ENCODE results near the gene VMP1.

Gene VMP1

GRCh38 chr17:59745040-59745439 lies 37.6 kb downstream of the VMP1 start:
- no peak for TF ChIP-seq TEAD4 (IDR thresholded peaks at IDR 0.05)
- no peak for TF ChIP-seq TCF12 (IDR thresholded peaks at IDR 0.05; ENCODE audit: low read depth)
- no peak for TF ChIP-seq USF1 (IDR thresholded peaks at IDR 0.05)
- TF ChIP-seq TAF1 (IDR thresholded peaks at IDR 0.05; ENCODE audit: low read depth), result no peak
- TF ChIP-seq REST (IDR thresholded peaks at IDR 0.05; ENCODE audit: low read depth), result no peak
- TF ChIP-seq FOXM1 (IDR thresholded peaks at IDR 0.05; ENCODE audit: borderline replicate concordance, low read depth), result no peak
- TF ChIP-seq ZBTB7A (IDR thresholded peaks at IDR 0.05; ENCODE audit: low read depth), result no peak
- no peak for TF ChIP-seq MAX (IDR thresholded peaks at IDR 0.05)
- TF ChIP-seq CEBPB (IDR thresholded peaks at IDR 0.05), result no peak
- TF ChIP-seq EGR1 (IDR thresholded peaks at IDR 0.05), result no peak
- no peak for TF ChIP-seq EP300 (IDR thresholded peaks at IDR 0.05; ENCODE audit: borderline replicate concordance)
- no peak for TF ChIP-seq RAD21 (IDR thresholded peaks at IDR 0.05; ENCODE audit: low read depth)
- no peak for TF ChIP-seq CREB1 (IDR thresholded peaks at IDR 0.05; ENCODE audit: low read depth)
- no peak for TF ChIP-seq YY1 (IDR thresholded peaks at IDR 0.05; ENCODE audit: low read depth)
- no peak for TF ChIP-seq NFIC (IDR thresholded peaks at IDR 0.05)

DNA sequence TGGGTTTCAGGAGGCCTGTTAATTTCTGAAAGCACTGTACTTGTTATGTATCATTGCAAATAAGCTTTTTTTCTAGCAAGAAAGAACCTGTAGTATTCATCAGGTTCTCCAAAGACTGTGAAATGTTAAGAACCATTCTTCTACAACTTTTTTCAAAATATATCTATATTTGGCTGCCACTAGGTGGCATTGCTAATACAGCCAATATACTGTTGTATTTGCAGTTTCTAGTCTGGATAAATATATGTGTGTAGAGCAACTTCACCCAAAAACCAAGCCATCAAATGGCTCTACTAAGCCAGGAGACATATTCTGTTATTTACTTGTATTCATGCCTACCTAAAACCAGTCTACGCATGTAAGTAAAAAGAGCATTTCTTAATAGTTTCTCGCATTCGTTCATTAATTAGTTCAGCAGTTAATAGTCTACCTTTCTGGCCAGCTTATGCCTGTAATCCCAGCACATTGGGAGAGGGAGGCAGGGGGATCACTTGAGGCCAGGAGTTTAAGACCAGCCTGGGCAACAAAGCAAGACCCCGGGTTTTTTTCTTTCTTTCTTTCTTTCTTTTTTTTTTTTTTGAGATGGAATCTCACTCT lies 39.5 kb downstream of the VMP1 start:
- TF ChIP-seq RAD21 (IDR thresholded peaks at IDR 0.05; ENCODE audit: low read depth) (peak; percentile 56), NFIC (IDR thresholded peaks at IDR 0.05) (no peak)

DNA sequence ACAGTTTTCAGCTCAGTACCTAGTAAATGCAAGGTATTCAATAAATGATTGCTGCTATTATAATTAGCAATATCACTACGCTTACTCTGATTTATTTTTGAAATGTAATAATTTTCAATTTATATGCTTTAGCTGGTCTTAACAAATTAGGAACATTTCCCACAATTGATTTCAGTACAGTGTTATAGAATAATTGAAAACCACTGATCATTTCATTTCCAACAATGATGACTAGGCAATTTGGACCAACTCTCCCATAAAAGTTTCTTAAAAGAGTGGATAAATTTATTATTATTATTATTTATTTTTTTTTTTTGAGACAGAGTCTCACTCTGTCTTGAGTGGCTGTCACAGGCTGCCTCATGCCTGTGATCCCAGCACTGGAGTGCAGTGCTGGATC lies 41.1 kb downstream of the VMP1 start:
- TF ChIP-seq CREB1 (IDR thresholded peaks at IDR 0.05; ENCODE audit: low read depth) (no peak), NFIC (IDR thresholded peaks at IDR 0.05) (no peak), YY1 (IDR thresholded peaks at IDR 0.05; ENCODE audit: low read depth) (no peak), CEBPB (IDR thresholded peaks at IDR 0.05) (no peak), USF1 (IDR thresholded peaks at IDR 0.05) (no peak), REST (IDR thresholded peaks at IDR 0.05; ENCODE audit: low read depth) (no peak), EGR1 (IDR thresholded peaks at IDR 0.05) (no peak)

- TF ChIP-seq NFIC (IDR thresholded peaks at IDR 0.05), result no peak
- no peak for TF ChIP-seq CEBPB (IDR thresholded peaks at IDR 0.05)
Measured at GRCh38 chr17:59751955-59752413, 44.5 kb downstream of the VMP1 start.

DNA sequence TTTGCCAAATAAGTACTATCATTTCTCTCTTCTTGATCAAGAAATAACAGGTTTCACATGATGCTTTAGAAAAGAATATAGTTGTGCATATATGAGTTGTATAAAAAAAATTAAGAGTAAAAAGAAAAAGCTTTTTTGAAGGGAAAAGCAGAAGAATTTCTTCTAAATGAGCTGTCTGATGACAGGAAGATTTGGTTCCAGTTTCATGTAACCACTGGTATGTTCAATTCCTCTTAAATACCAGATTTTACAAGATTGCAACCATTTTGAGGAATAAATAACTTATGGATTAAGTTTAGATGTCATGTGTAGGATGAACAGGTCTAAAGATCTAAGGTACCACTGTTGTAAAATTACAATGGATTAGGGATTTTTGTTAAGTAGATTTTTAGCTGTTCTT lies 45.0 kb downstream of the VMP1 start:
- TF ChIP-seq TCF12 (IDR thresholded peaks at IDR 0.05; ENCODE audit: low read depth), result no peak
- no peak for TF ChIP-seq TAF1 (IDR thresholded peaks at IDR 0.05; ENCODE audit: low read depth)
- TF ChIP-seq ZBTB7A (IDR thresholded peaks at IDR 0.05; ENCODE audit: low read depth), result no peak
- TF ChIP-seq RAD21 (IDR thresholded peaks at IDR 0.05; ENCODE audit: low read depth), result no peak
- TF ChIP-seq USF1 (IDR thresholded peaks at IDR 0.05), result no peak
- TF ChIP-seq NFIC (IDR thresholded peaks at IDR 0.05), result no peak
- TF ChIP-seq FOXM1 (IDR thresholded peaks at IDR 0.05; ENCODE audit: borderline replicate concordance, low read depth), result no peak
- TF ChIP-seq REST (IDR thresholded peaks at IDR 0.05; ENCODE audit: low read depth), result no peak
- TF ChIP-seq YY1 (IDR thresholded peaks at IDR 0.05; ENCODE audit: low read depth), result no peak
- TF ChIP-seq CREB1 (IDR thresholded peaks at IDR 0.05; ENCODE audit: low read depth), result no peak
- no peak for TF ChIP-seq EGR1 (IDR thresholded peaks at IDR 0.05)
- TF ChIP-seq EP300 (IDR thresholded peaks at IDR 0.05; ENCODE audit: borderline replicate concordance), result no peak
